Testis (tissue), 3 donors: ENCODE results near the gene CAMKMT. TPM values are rescaled to one million over a fixed set of nuclear protein-coding genes. Genes with fewer than 3 reads are reported as not detected.

Experiments
- DNase-seq: peaks from one replicate; pipeline ENCODE4 v3.0.0-alpha.2; 2019
- H3K27ac ChIP-seq, 2 donors: fragments of 200-600 bp; sonication (generic); one replicate each; pipeline ENCODE4 v1.5.1; 2019
- H3K27me3 ChIP-seq: fragments of 200-600 bp; sonication (generic); one replicate; pipeline ENCODE4 v1.5.1; 2019
- H3K36me3 ChIP-seq: fragments of 200-600 bp; sonication (generic); one replicate; pipeline ENCODE4 v1.5.1; 2017; ENCODE audit warnings: low read depth; ENCODE audit errors: missing control alignments
- H3K4me1 ChIP-seq: fragments of 200-600 bp; sonication (generic); one replicate; pipeline ENCODE4 v1.5.1; 2019
- H3K4me3 ChIP-seq, 2 donors: fragments of 200-600 bp; sonication (generic); one replicate each; pipeline ENCODE4 v1.5.1; 2017 to 2019
- H3K9me3 ChIP-seq: fragments of 200-600 bp; sonication (generic); one replicate; pipeline ENCODE4 v1.5.1; 2017
- CTCF ChIP-seq, 3 experiments: fragments of 450-650 bp in 2 of 3; fragments of 200-600 bp in 1 of 3; sonication (generic) in 1 of 3; IDR thresholded peaks; one replicate each; pipeline ENCODE4 v1.5.1; 2016 to 2019; ENCODE audit warnings: antibody characterized with exemption in 3 of 3, mild to moderate bottlenecking in 2 of 3, moderate library complexity in 1 of 3
- POLR2A ChIP-seq: fragments of 450-650 bp; IDR thresholded peaks from one replicate; pipeline ENCODE4 v1.6.1; 2017; ENCODE audit warnings: antibody characterized with exemption, mild to moderate bottlenecking, moderate library complexity
- WGBS, 2 donors: methylation state at CpG; one replicate each; pipeline ENCODE4 v1.1.5; 2018; 5-methylcytosine and 5-hydroxymethylcytosine counted together
- intact Hi-C: fragments of 100-400 bp; cut with DNase I; formaldehyde crosslinking; loops from one replicate; pipeline ENCODE4 v1.15.1; 2023; ENCODE audit warnings: low total_unique reads
- polyA plus RNA-seq: library from polyadenylated mRNA; stranded (reverse); fragments of 350-450 nt; fragmentation: Illumina TruSeq; extraction: RNeasy Lipid Tissue Mini Kit (QIAGEN cat#74804); gene quantifications from one replicate; pipeline ENCODE4 v1.2.3, GENCODE V29; 2014; ENCODE audit warnings: low read depth, low replicate concordance; ENCODE audit not compliant: insufficient read depth
- total RNA-seq, 2 donors: library from RNA; depleted of rRNA; stranded (reverse); fragments of >200 nt; gene quantifications; one replicate each; pipeline ENCODE4 v1.2.3, GENCODE V29; 2016

CAMKMT gene
- total and polyA plus RNA-seq, 3 donors from 2014 or later = 15.9 to 21.2 (median 18.5) TPM

GRCh38 chr2:44562737-44563136, 201.0 kb downstream of the CAMKMT start:
- Histone ChIP-seq H3K27ac (no peak overlapping the region), H3K9me3 (no peaks in the 10 kb centered on the region), H3K36me3 (no peaks in the 10 kb centered on the region), H3K4me3 (no peak overlapping the region), H3K4me1 (no peaks in the 10 kb centered on the region), H3K27me3 (no peaks in the 10 kb centered on the region)
- TF ChIP-seq CTCF (IDR thresholded peaks at IDR 0.05) (no peak), POLR2A (no peak)
- intact Hi-C loops = no loop called here
- WGBS, 2 donors = 96% methylated on average over 5 of the region's 5 CpGs
- no peak for DNase-seq

- DNase-seq = no peak
- WGBS, 2 donors = 95 to 100% methylated on average over 5 of the region's 5 CpGs
- intact Hi-C loops = no loop called here
- no peaks in the 10 kb centered on the region for H3K36me3 ChIP-seq
- TF ChIP-seq POLR2A (no peak), CTCF (IDR thresholded peaks at IDR 0.05) (no peak)
- no peak overlapping the region for H3K27ac ChIP-seq
- no peaks in the 10 kb centered on the region for H3K27me3 ChIP-seq
- H3K9me3 ChIP-seq = no peaks in the 10 kb centered on the region
- no peak overlapping the region for H3K4me3 ChIP-seq
- H3K4me1 ChIP-seq = no peaks in the 10 kb centered on the region
Measured at GRCh38 chr2:44564752-44565151, 203.0 kb downstream of the CAMKMT start.

GRCh38 chr2:44566059-44566458, 204.3 kb downstream of the CAMKMT start:
- Histone ChIP-seq H3K27me3 (no peaks in the 10 kb centered on the region), H3K27ac (no peak overlapping the region), H3K9me3 (no peaks in the 10 kb centered on the region), H3K4me3 (no peak overlapping the region), H3K4me1 (no peaks in the 10 kb centered on the region), H3K36me3 (no peaks in the 10 kb centered on the region)
- TF ChIP-seq POLR2A (no peak), CTCF (IDR thresholded peaks at IDR 0.05) (no peak)
- intact Hi-C loops = no loop called here
- no peak for DNase-seq

GRCh38 chr2:44569491-44569890, 207.7 kb downstream of the CAMKMT start:
- intact Hi-C loops = no loop called here
- no peak overlapping the region for H3K4me3 ChIP-seq
- no peaks in the 10 kb centered on the region for H3K9me3 ChIP-seq
- no peaks in the 10 kb centered on the region for H3K4me1 ChIP-seq
- DNase-seq = no peak
- WGBS, 2 donors = 93 to 97% methylated on average over 2 of the region's 2 CpGs
- no peaks in the 10 kb centered on the region for H3K27me3 ChIP-seq
- H3K27ac ChIP-seq = no peak overlapping the region
- H3K36me3 ChIP-seq = no peaks in the 10 kb centered on the region
- TF ChIP-seq CTCF (IDR thresholded peaks at IDR 0.05) = no peak

- H3K4me1 ChIP-seq = no peaks in the 10 kb centered on the region
- no peak overlapping the region for H3K27ac ChIP-seq
- intact Hi-C loops = no loop called here
- no peaks in the 10 kb centered on the region for H3K9me3 ChIP-seq
- H3K27me3 ChIP-seq = no peaks in the 10 kb centered on the region
- WGBS, 2 donors = 74 to 76% methylated on average over 2 of the region's 2 CpGs
- H3K4me3 ChIP-seq = no peak overlapping the region
- H3K36me3 ChIP-seq = no peaks in the 10 kb centered on the region
- TF ChIP-seq CTCF (IDR thresholded peaks at IDR 0.05) (no peak), POLR2A (no peak)
- no peak for DNase-seq
Measured at GRCh38 chr2:44570271-44570670, 208.5 kb downstream of the CAMKMT start.
